ENCODE data around the gene EEF1AKMT1. TPM values are rescaled to one million over a fixed set of nuclear protein-coding genes. Genes with fewer than 3 reads are reported as not detected.
A peak's percentile ranks its signal among the peaks of the same experiment; 100 is the strongest.

The EEF1AKMT1 gene
- total RNA-seq, 4 donors from 2014 or later = 13.1 to 18.7 (median 14.8) TPM

GRCh38 chr13:20713751-20714150 lies 60.0 kb downstream of the EEF1AKMT1 start:
- no peak for DNase-seq (ENCODE audit: extremely low spot score)
- Histone ChIP-seq H3K36me3 (no peaks in the 10 kb centered on the region), H3K4me3 (no peak overlapping the region), H3K27ac (replicated peaks in 1 of 4) (peak overlapping the region; percentile 67 to 79 (median 71)), H3K9me3 (no peaks in the 10 kb centered on the region), H3K27me3 (no peaks in the 10 kb centered on the region), H3K4me1 (peaks cover 24 to 44% (median 40%) of the 10 kb centered on the region in 4 donors)
- intact Hi-C loops (cut with DNase I) = loop anchor here (2.0 to 5.0 kb wide), 4 partner anchors 59 to 221 kb away; partner anchors contain the start of gene EEF1AKMT1
- 51% methylated on average over 11 of the region's 11 CpGs for WGBS
- TF ChIP-seq EP300 (IDR thresholded peaks at IDR 0.05) = no peak
- TF ChIP-seq POLR2A (IDR thresholded peaks at IDR 0.05; ENCODE audit: low read depth) = no peak
- peak in 1 of 2 donors; percentile 8 for TF ChIP-seq POLR2AphosphoS5 (IDR thresholded peaks at IDR 0.05)
- TF ChIP-seq, protein P1, sequence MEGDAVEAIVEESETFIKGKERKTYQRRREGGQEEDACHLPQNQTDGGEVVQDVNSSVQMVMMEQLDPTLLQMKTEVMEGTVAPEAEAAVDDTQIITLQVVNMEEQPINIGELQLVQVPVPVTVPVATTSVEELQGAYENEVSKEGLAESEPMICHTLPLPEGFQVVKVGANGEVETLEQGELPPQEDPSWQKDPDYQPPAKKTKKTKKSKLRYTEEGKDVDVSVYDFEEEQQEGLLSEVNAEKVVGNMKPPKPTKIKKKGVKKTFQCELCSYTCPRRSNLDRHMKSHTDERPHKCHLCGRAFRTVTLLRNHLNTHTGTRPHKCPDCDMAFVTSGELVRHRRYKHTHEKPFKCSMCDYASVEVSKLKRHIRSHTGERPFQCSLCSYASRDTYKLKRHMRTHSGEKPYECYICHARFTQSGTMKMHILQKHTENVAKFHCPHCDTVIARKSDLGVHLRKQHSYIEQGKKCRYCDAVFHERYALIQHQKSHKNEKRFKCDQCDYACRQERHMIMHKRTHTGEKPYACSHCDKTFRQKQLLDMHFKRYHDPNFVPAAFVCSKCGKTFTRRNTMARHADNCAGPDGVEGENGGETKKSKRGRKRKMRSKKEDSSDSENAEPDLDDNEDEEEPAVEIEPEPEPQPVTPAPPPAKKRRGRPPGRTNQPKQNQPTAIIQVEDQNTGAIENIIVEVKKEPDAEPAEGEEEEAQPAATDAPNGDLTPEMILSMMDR (IDR thresholded peaks at IDR 0.05) = no peak

- TF ChIP-seq EP300 (IDR thresholded peaks at IDR 0.05) = no peak
- TF ChIP-seq, protein P1 (IDR thresholded peaks at IDR 0.05) = no peak
- no peak for TF ChIP-seq POLR2A (IDR thresholded peaks at IDR 0.05; ENCODE audit: low read depth)
- TF ChIP-seq POLR2AphosphoS5 (IDR thresholded peaks at IDR 0.05) = no peak
- no peak for DNase-seq (ENCODE audit: extremely low spot score)
- Histone ChIP-seq H3K27me3 (no peaks in the 10 kb centered on the region), H3K27ac (replicated peaks in 1 of 4) (peak overlapping the region; percentile 46 to 79 (median 70)), H3K9me3 (no peaks in the 10 kb centered on the region), H3K36me3 (no peaks in the 10 kb centered on the region), H3K4me3 (peak overlapping the region; percentile 35 to 53 (median 48)), H3K4me1 (peaks cover 24 to 49% (median 43%) of the 10 kb centered on the region in 4 donors)
- 33% methylated on average over 11 of the region's 11 CpGs for WGBS
- intact Hi-C loops (cut with DNase I) = loop anchor here (2.0 to 5.0 kb wide), 4 partner anchors 59 to 221 kb away; partner anchors contain the start of gene EEF1AKMT1
Measured at GRCh38 chr13:20713014-20713376, 60.8 kb downstream of the EEF1AKMT1 start.

DNA sequence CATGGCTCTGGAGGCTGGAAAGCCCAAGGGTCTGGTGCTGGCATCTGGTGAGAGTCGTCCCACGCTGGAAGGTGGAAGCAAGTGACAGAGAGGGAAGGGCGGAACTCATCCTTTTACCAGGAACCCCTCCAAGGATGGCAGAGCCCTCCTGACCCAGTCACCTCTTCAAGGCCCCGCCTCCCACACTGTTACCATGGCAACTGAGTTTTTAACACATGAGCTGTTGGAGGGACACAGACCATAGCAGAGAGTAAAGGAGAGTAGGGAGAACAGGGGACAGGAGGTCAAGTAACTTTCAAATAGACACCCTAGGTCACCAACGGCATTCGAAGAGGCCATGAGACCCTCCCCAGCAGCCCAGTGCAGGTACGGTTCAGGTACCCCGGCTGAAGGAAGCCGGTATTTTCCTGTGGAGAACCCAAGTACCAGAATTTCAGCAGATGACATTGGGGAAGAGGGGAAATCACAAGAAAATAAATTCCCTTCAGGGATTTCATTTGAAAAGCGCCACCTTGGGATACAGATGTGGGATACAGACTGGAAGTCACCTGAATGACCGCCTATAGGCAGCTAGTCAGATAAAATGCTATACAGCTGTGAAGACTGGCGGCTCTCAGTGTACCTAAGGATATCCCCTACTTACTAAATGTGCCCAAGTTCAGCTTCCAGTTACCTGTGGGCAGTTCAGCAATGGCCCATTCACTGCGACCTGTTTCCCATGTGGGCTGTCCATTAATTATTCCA lies 62.3 kb downstream of the EEF1AKMT1 start:
- intact Hi-C loops (cut with DNase I) = loop anchor here (1.0 to 5.0 kb wide), 5 partner anchors 61 to 219 kb away; partner anchors contain the start of gene EEF1AKMT1
- Histone ChIP-seq H3K9me3 (no peaks in the 10 kb centered on the region), H3K27me3 (no peaks in the 10 kb centered on the region), H3K4me1 (peaks cover 24 to 49% (median 43%) of the 10 kb centered on the region in 4 donors), H3K27ac (replicated peaks in 1 of 4) (no peak overlapping the region), H3K36me3 (no peaks in the 10 kb centered on the region), H3K4me3 (no peak overlapping the region)
- DNase-seq (ENCODE audit: extremely low spot score) = no peak
- TF ChIP-seq POLR2AphosphoS5 (IDR thresholded peaks at IDR 0.05) (no peak), POLR2A (IDR thresholded peaks at IDR 0.05; ENCODE audit: low read depth) (no peak)
- TF ChIP-seq, protein P1 (IDR thresholded peaks at IDR 0.05) = no peak
- 79% methylated on average over 13 of the region's 13 CpGs for WGBS

GRCh38 chr13:20709782-20710181 lies 64.0 kb downstream of the EEF1AKMT1 start:
- H3K9me3 ChIP-seq = no peaks in the 10 kb centered on the region
- TF ChIP-seq POLR2AphosphoS5 (IDR thresholded peaks at IDR 0.05) (no peak), POLR2A (IDR thresholded peaks at IDR 0.05; ENCODE audit: low read depth) (no peak), EP300 (IDR thresholded peaks at IDR 0.05) (no peak)
- TF ChIP-seq, protein P1 (IDR thresholded peaks at IDR 0.05) = no peak
- DNase-seq (ENCODE audit: extremely low spot score) = no peak
- intact Hi-C loops (cut with DNase I) = loop anchor here (5.0 kb wide), 3 partner anchors 63 to 217 kb away; partner anchors contain the start of gene EEF1AKMT1
- no peak overlapping the region for H3K4me3 ChIP-seq
- H3K4me1 ChIP-seq = peaks cover 24 to 43% (median 39%) of the 10 kb centered on the region in 4 donors
- H3K36me3 ChIP-seq = no peaks in the 10 kb centered on the region
- no peaks in the 10 kb centered on the region for H3K27me3 ChIP-seq
- peak overlapping the region; percentile 42 to 63 (median 60) for H3K27ac ChIP-seq (replicated peaks in 1 of 4)
- 63% methylated on average over 4 of the region's 4 CpGs for WGBS
